Measurements from ENCODE around the gene C1QTNF4.

Gene C1QTNF4

DNA sequence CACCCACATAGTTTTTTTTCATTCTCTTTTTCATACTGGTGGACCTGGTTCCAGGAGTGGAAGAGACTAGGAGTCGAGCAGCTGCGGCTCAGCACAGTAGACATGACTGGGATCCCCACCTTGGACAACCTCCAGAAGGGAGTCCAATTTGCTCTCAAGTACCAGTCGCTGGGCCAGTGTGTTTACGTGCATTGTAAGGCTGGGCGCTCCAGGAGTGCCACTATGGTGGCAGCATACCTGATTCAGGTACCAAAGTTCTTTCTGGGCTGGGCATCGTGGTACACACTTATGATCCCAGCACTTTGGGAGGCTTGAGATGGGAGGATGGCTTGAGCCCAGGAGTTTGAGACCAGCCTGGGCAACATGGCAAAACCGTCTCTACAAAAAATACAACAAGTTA is 24.6 kb downstream of the C1QTNF4 start:
- TF ChIP-seq, protein P1, sequence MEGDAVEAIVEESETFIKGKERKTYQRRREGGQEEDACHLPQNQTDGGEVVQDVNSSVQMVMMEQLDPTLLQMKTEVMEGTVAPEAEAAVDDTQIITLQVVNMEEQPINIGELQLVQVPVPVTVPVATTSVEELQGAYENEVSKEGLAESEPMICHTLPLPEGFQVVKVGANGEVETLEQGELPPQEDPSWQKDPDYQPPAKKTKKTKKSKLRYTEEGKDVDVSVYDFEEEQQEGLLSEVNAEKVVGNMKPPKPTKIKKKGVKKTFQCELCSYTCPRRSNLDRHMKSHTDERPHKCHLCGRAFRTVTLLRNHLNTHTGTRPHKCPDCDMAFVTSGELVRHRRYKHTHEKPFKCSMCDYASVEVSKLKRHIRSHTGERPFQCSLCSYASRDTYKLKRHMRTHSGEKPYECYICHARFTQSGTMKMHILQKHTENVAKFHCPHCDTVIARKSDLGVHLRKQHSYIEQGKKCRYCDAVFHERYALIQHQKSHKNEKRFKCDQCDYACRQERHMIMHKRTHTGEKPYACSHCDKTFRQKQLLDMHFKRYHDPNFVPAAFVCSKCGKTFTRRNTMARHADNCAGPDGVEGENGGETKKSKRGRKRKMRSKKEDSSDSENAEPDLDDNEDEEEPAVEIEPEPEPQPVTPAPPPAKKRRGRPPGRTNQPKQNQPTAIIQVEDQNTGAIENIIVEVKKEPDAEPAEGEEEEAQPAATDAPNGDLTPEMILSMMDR (IDR thresholded peaks at IDR 0.05) = no peak

DNA sequence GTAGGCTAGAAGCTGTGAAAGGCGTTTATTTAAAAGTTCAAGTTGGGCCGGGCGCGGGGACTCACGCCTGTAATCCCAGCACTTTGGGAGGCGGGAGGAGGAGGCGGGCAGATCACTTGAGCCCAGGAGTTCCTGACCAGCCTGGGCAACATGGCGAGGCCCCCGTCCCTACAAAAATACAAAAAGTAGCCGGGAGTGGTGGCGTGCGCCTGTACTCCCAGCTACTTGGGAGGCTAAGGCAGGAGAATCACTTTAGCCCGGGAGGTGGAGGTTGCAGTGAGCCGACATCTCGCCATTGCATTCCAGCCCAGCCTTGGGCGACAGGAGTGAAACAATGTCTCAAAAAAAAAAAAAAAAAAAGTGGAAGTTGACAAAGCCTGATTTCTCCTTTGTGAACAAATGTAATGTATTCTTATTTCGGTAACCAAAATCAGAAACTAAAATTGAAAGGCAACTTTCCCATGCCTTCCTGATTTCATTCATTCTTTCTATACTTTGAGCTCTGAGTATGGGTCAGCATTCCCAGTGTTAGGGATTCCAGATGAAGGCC is 28.0 kb downstream of the C1QTNF4 start:
- TF ChIP-seq, protein P1 (IDR thresholded peaks at IDR 0.05) = no peak

DNA sequence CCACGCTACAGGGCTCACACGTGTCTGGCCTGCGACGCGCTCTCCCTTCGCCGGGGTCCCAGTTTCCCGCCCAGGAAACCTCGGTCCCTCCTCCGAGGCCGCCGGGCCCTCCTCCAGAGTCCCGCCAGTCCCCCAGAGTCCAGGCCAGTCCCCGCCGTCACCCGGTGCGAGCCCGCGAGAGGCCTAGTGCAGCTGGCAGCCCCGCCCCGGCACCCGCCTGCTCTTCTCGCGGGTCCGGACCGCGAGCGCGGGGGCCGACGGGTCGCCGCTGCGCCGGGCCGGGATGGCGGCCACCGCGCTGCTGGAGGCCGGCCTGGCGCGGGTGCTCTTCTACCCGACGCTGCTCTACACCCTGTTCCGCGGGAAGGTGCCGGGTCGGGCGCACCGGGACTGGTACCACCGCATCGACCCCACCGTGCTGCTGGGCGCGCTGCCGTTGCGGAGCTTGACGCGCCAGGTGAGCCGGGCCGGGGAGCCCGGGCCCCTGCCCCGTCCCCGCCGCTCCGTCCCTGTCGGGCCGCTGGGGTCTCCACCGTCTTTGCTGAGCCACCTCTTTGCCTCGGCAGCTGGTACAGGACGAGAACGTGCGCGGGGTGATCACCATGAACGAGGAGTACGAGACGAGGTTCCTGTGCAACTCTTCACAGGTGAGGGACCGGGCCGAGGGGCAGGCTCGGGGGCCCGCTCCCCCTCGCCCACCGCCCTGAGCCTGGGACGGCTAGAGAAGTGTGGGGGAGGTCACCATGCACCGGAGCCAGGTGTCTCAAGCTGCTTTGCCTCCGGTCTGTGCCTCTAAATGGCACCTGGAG is 28.7 kb downstream of the C1QTNF4 start, which contains the start of gene PTPMT1:
PTPMT1 (plus strand) TSS at position 260 of the 809 bp plus-strand sequence; CDS start at position 284, 24 bp downstream.
- TF ChIP-seq, protein P1 (IDR thresholded peaks at IDR 0.05) = no peak

DNA sequence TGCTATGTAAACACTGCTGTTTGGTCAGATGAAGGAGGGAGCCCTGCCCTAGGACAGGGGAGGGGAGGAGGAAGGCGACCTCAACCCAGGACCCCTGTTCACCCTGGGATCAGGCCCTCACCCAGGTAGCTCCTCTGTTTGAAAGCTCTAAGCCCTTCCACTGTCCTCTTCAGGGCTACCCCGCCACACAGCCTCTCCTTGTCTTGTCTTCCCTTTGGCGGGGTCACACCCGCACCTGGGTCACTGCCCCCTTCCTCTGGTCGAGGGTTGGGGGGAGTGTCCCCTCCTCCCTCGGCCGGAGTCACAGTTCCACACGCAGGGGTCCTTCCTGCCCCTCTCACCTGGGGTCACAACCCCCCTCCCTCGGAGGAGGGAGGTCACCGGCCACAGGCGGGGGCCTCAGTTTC is 29.3 kb downstream of the C1QTNF4 start:
- TF ChIP-seq, protein P1 (IDR thresholded peaks at IDR 0.05) = no peak

DNA sequence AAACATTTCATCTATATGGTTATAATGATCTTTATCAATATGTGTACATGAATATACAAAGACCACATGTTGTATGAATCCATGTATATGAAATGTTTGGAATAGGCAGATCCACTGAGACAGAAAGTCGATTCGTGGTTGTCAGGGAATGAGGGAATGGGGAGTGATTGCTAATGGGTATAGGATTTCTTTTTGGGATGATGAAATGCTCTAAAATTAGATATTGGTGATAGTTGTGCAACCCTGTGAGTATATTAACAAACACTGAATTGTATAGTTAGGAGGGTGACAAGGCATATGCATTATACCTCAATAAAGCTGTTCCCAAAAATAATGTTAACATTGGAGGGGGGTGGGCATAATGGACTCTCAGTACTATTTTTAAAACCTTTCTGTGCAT is 33.8 kb downstream of the C1QTNF4 start:
- TF ChIP-seq, protein P1 (IDR thresholded peaks at IDR 0.05) = no peak

DNA sequence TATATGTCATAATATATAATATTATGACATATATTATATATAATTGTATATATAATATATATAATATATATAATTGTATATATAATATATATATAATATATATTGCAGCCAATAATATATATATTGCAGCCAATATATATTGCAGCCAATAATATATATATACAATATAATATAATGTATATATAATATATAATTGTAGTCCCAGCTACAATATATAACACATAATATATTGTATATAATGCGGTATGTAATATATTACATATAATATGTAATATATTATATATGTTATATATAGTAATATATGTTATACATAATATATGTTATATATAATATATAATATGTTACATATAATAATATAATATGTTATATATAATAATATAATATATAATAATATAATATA is 35.5 kb downstream of the C1QTNF4 start:
- TF ChIP-seq, protein P1 (IDR thresholded peaks at IDR 0.05) = no peak

DNA sequence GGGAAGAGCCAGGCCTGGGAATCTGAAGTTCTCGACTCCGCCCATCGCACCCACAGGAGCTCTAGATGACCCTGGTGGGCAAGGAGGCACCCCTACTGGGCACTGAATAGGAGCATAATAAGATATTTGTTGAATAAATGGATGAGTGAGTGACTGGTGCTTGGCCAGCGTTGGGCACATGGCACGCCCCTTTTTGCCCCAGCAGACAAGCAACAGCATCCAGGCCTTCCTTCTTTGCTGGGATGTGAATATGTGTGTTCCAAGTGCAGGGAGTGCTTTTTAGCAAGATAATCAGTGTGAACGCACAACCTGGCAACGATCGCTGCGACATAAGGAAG is 40.8 kb downstream of the C1QTNF4 start:
- TF ChIP-seq, protein P1 (IDR thresholded peaks at IDR 0.05) = peak; percentile 21; the same call in 1 of the 2 replicates

Data from LNCAP (cell line).